ENCODE measurements around the gene GPD1L.

The GPD1L gene

DNA sequence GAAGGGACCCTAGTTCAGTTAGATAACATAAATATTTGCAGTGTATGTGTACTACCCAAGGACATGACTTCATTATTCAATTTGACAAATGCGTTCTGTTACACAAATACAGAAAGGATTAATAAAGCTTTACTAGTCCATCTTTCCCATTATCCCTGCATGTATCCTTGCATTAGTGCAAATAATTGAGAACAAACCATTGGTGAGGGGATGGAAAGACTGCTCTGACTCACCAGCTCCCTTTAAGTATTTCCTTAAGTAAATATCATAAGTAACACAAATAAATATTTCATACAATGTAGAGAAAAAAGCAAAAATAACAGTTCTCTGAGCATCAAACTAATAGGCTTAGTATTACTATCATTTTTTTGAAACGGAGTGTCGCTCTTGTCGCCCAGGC is 1.9 kb upstream of the GPD1L start:
- ChIA-PET CTCF (no interaction called here), POLR2A (no interaction called here)
- Histone ChIP-seq H3K4me1 (ENCODE audit: control insufficient read depth, insufficient read depth, low read length) (no peaks in the 10 kb centered on the region), H3K36me3 (ENCODE audit: control insufficient read depth in 2 of 2, insufficient read depth in 1 of 2, low read length in 2 of 2) (no peaks in the 10 kb centered on the region), H3K4me3 (ENCODE audit: low read depth, low read length) (no peak overlapping the region), H3K27ac (ENCODE audit: extremely low read depth, low read depth, low read length) (no peak overlapping the region), H3K9me3 (ENCODE audit: control insufficient read depth, insufficient read depth, low read depth, low read length) (no peaks in the 10 kb centered on the region)
- TF ChIP-seq SCRT1 (tag by site-specific recombination; IDR thresholded peaks at IDR 0.05; ENCODE audit: borderline replicate concordance) = no peak
- TF ChIP-seq ZNF174 (tag by site-specific recombination; IDR thresholded peaks at IDR 0.05) = no peak
- TF ChIP-seq, protein P1, sequence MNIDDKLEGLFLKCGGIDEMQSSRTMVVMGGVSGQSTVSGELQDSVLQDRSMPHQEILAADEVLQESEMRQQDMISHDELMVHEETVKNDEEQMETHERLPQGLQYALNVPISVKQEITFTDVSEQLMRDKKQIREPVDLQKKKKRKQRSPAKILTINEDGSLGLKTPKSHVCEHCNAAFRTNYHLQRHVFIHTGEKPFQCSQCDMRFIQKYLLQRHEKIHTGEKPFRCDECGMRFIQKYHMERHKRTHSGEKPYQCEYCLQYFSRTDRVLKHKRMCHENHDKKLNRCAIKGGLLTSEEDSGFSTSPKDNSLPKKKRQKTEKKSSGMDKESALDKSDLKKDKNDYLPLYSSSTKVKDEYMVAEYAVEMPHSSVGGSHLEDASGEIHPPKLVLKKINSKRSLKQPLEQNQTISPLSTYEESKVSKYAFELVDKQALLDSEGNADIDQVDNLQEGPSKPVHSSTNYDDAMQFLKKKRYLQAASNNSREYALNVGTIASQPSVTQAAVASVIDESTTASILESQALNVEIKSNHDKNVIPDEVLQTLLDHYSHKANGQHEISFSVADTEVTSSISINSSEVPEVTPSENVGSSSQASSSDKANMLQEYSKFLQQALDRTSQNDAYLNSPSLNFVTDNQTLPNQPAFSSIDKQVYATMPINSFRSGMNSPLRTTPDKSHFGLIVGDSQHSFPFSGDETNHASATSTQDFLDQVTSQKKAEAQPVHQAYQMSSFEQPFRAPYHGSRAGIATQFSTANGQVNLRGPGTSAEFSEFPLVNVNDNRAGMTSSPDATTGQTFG (tag by site-specific recombination; IDR thresholded peaks at IDR 0.05; ENCODE audit: borderline replicate concordance) = no peak
- TF ChIP-seq ZNF837 (tag by site-specific recombination; IDR thresholded peaks at IDR 0.05) = no peak
- no peak for TF ChIP-seq ZNF10 (tag by site-specific recombination; IDR thresholded peaks at IDR 0.05)
- TF ChIP-seq, protein P2, sequence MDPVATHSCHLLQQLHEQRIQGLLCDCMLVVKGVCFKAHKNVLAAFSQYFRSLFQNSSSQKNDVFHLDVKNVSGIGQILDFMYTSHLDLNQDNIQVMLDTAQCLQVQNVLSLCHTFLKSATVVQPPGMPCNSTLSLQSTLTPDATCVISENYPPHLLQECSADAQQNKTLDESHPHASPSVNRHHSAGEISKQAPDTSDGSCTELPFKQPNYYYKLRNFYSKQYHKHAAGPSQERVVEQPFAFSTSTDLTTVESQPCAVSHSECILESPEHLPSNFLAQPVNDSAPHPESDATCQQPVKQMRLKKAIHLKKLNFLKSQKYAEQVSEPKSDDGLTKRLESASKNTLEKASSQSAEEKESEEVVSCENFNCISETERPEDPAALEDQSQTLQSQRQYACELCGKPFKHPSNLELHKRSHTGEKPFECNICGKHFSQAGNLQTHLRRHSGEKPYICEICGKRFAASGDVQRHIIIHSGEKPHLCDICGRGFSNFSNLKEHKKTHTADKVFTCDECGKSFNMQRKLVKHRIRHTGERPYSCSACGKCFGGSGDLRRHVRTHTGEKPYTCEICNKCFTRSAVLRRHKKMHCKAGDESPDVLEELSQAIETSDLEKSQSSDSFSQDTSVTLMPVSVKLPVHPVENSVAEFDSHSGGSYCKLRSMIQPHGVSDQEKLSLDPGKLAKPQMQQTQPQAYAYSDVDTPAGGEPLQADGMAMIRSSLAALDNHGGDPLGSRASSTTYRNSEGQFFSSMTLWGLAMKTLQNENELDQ (tag by site-specific recombination; IDR thresholded peaks at IDR 0.05; ENCODE audit: low read depth) = no peak
- TF ChIP-seq ZNF112 (tag by site-specific recombination; IDR thresholded peaks at IDR 0.05) = no peak
- TF ChIP-seq ZNF16 (tag by site-specific recombination; IDR thresholded peaks at IDR 0.05; ENCODE audit: low read depth) = no peak
- TF ChIP-seq ZNF629 (tag by site-specific recombination; IDR thresholded peaks at IDR 0.05) = no peak
- no peak for TF ChIP-seq ZNF248 (tag by site-specific recombination; IDR thresholded peaks at IDR 0.05)

DNA sequence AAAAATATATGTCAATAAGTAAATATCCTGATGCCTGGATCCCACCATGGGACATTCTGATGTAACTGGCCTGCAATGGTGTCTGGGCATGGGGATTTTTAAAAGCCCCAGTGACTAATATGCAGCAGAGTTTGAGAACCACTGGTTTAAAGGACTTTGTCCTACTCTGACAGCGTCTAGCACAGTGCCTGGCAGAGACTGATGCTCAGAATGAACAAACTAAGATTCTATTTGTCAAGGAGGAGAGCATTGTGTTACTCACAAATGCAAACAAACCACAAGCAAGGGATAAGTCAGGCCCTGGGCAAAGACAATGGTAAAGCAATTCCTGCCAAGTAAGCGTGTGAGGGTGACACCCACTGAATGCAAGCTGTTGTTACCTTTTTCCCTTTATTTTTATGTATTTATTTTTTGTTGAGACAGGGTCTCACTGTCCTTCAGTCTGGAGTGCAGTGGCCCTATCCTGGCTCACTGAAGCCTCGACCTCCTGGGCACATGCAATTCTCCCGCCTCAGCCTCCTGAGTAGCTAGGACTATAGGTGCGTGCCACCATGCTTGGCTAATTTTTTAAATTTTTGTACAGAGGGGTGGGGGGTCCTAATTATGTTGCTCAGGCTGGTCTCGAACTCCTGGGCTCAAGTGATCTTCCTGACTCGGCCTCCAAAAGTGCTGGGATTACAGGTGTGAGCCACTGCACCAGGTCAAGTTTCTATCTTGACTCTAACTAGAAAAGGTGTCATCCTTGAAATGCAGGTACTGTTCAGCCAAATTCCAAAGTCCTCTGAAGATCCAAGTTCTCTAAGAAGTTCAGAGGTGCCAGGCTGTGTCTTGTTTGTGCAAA is 909 bp upstream of the GPD1L start:
- CTCF ChIA-PET = interaction anchor here (0.6 kb wide), 1 partner anchor 39 kb away, joined by 4 read pairs; no protein-coding TSS in a partner anchor
- TF ChIP-seq ZNF335 (tag by site-specific recombination; conservative IDR thresholded peaks at IDR 0.05) (peak; percentile 56; the same call in 1 of the 2 replicates), KLF1 (tag by site-specific recombination; IDR thresholded peaks at IDR 0.05) (no peak)
- Histone ChIP-seq H3K4me3 (ENCODE audit: low read depth, low read length) (no peak overlapping the region), H3K4me1 (ENCODE audit: control insufficient read depth, insufficient read depth, low read length) (no peaks in the 10 kb centered on the region), H3K27ac (ENCODE audit: extremely low read depth, low read depth, low read length) (no peak overlapping the region; the same call in 1 of the 2 replicates), H3K9me3 (ENCODE audit: control insufficient read depth, insufficient read depth, low read depth, low read length) (no peaks in the 10 kb centered on the region), H3K36me3 (ENCODE audit: control insufficient read depth in 2 of 2, insufficient read depth in 1 of 2, low read length in 2 of 2) (no peaks in the 10 kb centered on the region)
- POLR2A ChIA-PET = no interaction called here

DNA sequence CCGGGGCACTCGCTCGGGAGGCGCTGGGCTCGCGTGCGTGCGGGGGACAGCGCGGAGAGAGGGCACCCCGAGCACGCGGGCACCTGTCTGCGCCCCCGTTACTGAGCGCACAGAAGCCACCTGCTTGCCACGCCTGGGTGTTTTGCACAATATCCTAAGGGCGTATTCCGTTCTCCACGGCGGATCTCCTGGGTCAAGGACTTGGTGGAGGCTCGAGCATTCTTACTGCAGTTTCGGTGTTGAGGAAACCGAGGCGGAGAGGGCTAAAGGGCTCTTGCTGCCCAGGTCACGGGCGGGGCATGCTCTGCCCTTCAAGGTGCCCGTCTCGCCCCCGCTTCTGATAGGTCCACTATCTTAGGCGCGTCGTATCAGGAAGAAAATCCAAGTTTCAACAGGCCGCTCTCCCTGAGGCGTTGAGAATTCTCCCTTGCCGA is 526 bp downstream of the GPD1L start:
- ChIA-PET CTCF (no interaction called here), POLR2A (no interaction called here)
- Histone ChIP-seq H3K27ac (ENCODE audit: extremely low read depth, low read depth, low read length) (peak overlapping the region; percentile 43; the same call in 1 of the 2 replicates), H3K36me3 (ENCODE audit: control insufficient read depth in 2 of 2, insufficient read depth in 1 of 2, low read length in 2 of 2) (no peaks in the 10 kb centered on the region), H3K9me3 (ENCODE audit: control insufficient read depth, insufficient read depth, low read depth, low read length) (no peaks in the 10 kb centered on the region), H3K4me1 (ENCODE audit: control insufficient read depth, insufficient read depth, low read length) (no peaks in the 10 kb centered on the region), H3K4me3 (ENCODE audit: low read depth, low read length) (peak overlapping the region; percentile 77)
- TF ChIP-seq, protein P3, sequence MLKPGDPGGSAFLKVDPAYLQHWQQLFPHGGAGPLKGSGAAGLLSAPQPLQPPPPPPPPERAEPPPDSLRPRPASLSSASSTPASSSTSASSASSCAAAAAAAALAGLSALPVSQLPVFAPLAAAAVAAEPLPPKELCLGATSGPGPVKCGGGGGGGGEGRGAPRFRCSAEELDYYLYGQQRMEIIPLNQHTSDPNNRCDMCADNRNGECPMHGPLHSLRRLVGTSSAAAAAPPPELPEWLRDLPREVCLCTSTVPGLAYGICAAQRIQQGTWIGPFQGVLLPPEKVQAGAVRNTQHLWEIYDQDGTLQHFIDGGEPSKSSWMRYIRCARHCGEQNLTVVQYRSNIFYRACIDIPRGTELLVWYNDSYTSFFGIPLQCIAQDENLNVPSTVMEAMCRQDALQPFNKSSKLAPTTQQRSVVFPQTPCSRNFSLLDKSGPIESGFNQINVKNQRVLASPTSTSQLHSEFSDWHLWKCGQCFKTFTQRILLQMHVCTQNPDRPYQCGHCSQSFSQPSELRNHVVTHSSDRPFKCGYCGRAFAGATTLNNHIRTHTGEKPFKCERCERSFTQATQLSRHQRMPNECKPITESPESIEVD (tag by site-specific recombination; IDR thresholded peaks at IDR 0.05) = no peak
- TF ChIP-seq ZEB2 (tag by site-specific recombination; IDR thresholded peaks at IDR 0.05) (no peak), SCRT2 (tag by site-specific recombination; IDR thresholded peaks at IDR 0.05) (peak; percentile 52; the same call in 1 of the 2 replicates), ZNF114 (tag by site-specific recombination; IDR thresholded peaks at IDR 0.05) (no peak), ZBTB20 (tag by site-specific recombination; IDR thresholded peaks at IDR 0.05) (peak; percentile 30; the same call in 1 of the 2 replicates), ZNF16 (tag by site-specific recombination; IDR thresholded peaks at IDR 0.05; ENCODE audit: low read depth) (no peak), ZNF121 (tag by site-specific recombination; IDR thresholded peaks at IDR 0.05) (no peak), ZNF785 (tag by site-specific recombination; IDR thresholded peaks at IDR 0.05) (no peak), ZNF335 (tag by site-specific recombination; conservative IDR thresholded peaks at IDR 0.05) (peak; percentile 58)
- TF ChIP-seq, protein P4, sequence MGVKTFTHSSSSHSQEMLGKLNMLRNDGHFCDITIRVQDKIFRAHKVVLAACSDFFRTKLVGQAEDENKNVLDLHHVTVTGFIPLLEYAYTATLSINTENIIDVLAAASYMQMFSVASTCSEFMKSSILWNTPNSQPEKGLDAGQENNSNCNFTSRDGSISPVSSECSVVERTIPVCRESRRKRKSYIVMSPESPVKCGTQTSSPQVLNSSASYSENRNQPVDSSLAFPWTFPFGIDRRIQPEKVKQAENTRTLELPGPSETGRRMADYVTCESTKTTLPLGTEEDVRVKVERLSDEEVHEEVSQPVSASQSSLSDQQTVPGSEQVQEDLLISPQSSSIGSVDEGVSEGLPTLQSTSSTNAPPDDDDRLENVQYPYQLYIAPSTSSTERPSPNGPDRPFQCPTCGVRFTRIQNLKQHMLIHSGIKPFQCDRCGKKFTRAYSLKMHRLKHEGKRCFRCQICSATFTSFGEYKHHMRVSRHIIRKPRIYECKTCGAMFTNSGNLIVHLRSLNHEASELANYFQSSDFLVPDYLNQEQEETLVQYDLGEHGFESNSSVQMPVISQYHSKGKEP (tag by site-specific recombination; IDR thresholded peaks at IDR 0.05) = no peak
- TF ChIP-seq, protein P5, sequence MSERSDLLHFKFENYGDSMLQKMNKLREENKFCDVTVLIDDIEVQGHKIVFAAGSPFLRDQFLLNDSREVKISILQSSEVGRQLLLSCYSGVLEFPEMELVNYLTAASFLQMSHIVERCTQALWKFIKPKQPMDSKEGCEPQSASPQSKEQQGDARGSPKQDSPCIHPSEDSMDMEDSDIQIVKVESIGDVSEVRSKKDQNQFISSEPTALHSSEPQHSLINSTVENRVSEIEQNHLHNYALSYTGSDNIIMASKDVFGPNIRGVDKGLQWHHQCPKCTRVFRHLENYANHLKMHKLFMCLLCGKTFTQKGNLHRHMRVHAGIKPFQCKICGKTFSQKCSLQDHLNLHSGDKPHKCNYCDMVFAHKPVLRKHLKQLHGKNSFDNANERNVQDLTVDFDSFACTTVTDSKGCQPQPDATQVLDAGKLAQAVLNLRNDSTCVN (tag by site-specific recombination; optimal IDR thresholded peaks at IDR 0.05) = peak; percentile 58
